GM12891 (cell line): ENCODE data around the gene SPRR1B.

Experiments
- POLR2A ChIP-seq: IDR thresholded peaks from 2 replicates; pipeline ENCODE4 v1.6.1; 2011; ENCODE audit warnings: low read depth, low read length, control low read depth
- POLR2AphosphoS5 ChIP-seq: IDR thresholded peaks from 2 replicates; pipeline ENCODE4 v1.6.1; 2011; ENCODE audit warnings: low read depth, low read length, control low read depth

DNA sequence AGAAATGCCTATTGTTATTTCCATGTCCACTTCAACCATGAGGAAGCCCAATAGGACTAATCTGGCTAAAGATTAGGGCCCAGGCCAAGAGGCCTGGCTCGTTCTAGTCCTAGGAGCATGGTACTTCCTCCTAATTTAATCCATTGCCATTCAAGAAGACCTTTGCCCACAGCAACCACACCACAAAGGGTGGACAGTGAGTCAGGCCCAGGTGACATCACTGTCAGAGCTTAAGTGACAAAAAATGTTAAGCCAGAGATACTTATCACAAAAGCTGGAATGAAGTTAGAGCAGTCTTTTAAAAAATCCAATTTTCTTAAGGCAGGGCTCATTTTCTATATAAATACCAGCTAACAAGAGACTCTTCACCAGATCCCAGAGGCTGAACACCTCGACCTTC is 29.6 kb upstream of the SPRR1B start, which contains the start of gene SPRR3:
- TF ChIP-seq POLR2A (no peak), POLR2AphosphoS5 (no peak)
